Mammary epithelial cell (primary cell): ENCODE results near the gene EEPD1.

Source experiments
- EZH2 ChIP-seq: IDR thresholded peaks from 2 replicates; pipeline ENCODE4 v1.6.1; 2012; ENCODE audit warnings: low read length, inconsistent platforms, borderline replicate concordance
- TF ChIP-seq, protein P1 (sequence below), 2 donors: IDR thresholded peaks in 1 of 2; conservative IDR thresholded peaks in 1 of 2; 2 replicates each; pipeline ENCODE4 v1.5.1; 2011 to 2012; ENCODE audit warnings: inconsistent platforms in 2 of 2, low read length in 2 of 2, mild to moderate bottlenecking in 2 of 2, control low read depth in 1 of 2, low read depth in 1 of 2; ENCODE audit not compliant: insufficient read depth in 1 of 2; ENCODE audit errors: extremely low read depth in 1 of 2

- TF ChIP-seq, protein P1, sequence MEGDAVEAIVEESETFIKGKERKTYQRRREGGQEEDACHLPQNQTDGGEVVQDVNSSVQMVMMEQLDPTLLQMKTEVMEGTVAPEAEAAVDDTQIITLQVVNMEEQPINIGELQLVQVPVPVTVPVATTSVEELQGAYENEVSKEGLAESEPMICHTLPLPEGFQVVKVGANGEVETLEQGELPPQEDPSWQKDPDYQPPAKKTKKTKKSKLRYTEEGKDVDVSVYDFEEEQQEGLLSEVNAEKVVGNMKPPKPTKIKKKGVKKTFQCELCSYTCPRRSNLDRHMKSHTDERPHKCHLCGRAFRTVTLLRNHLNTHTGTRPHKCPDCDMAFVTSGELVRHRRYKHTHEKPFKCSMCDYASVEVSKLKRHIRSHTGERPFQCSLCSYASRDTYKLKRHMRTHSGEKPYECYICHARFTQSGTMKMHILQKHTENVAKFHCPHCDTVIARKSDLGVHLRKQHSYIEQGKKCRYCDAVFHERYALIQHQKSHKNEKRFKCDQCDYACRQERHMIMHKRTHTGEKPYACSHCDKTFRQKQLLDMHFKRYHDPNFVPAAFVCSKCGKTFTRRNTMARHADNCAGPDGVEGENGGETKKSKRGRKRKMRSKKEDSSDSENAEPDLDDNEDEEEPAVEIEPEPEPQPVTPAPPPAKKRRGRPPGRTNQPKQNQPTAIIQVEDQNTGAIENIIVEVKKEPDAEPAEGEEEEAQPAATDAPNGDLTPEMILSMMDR (conservative IDR thresholded peaks at IDR 0.05 in 1 of 2, IDR thresholded peaks at IDR 0.05 in 1 of 2; ENCODE audit: extremely low read depth in 1 of 2, insufficient read depth in 1 of 2, low read depth in 1 of 2, low read length in 2 of 2), result no peak
- no peak for TF ChIP-seq EZH2
Measured at GRCh38 chr7:36317276-36317675, 164.2 kb downstream of the EEPD1 start.
